Left lung (tissue), 10 donors: Measurements from ENCODE around the gene PRKCA. TPM values are rescaled to one million over a fixed set of nuclear protein-coding genes. Genes with fewer than 3 reads are reported as not detected.

Experiments
- ATAC-seq: fragments of 200-7000 bp; cut with Tn5 transposase; one replicate; pipeline ENCODE4 v1.9.1; 2020; ENCODE audit warnings: moderate library complexity
- DNase-seq, 4 donors: peaks; one replicate each; pipeline ENCODE4 v3.0.0-alpha.2; 2013 to 2020
- H3K27ac ChIP-seq, 2 donors: fragments of 200-600 bp; sonication (generic) in 1 of 2; one replicate each; pipeline versions ENCODE4 v1.5.0 to v1.8.0; 2020 to 2021
- H3K27me3 ChIP-seq, 2 donors: fragments of 200-600 bp; sonication (generic) in 1 of 2; one replicate each; pipeline versions ENCODE4 v1.5.0 to v1.8.0; 2020 to 2021
- H3K36me3 ChIP-seq, 2 donors: fragments of 200-600 bp; sonication (generic) in 1 of 2; one replicate each; pipeline versions ENCODE4 v1.5.0 to v1.8.0; 2020 to 2021
- H3K4me1 ChIP-seq, 2 donors: fragments of 200-600 bp; one replicate each; pipeline ENCODE4 v1.8.0; 2021
- H3K4me3 ChIP-seq, 2 donors: fragments of 200-600 bp; sonication (generic) in 1 of 2; one replicate each; pipeline versions ENCODE4 v1.5.0 to v1.8.0; 2020 to 2021; ENCODE audit warnings: mild to moderate bottlenecking in 1 of 2
- H3K9me3 ChIP-seq, 2 donors: fragments of 200-600 bp; sonication (generic) in 1 of 2; one replicate each; pipeline versions ENCODE4 v1.5.0 to v1.8.0; 2020 to 2021
- CTCF ChIP-seq, 2 donors: fragments of 200-600 bp; sonication (generic) in 1 of 2; IDR thresholded peaks; one replicate each; pipeline versions ENCODE4 v1.5.0 to v1.8.0; 2021; ENCODE audit warnings: antibody characterized with exemption in 2 of 2
- intact Hi-C, 2 donors: fragments of 100-400 bp; cut with DNase I; formaldehyde crosslinking; loops; one replicate each; pipeline versions ENCODE4 v1.11.2 to v1.14.2; 2022
- polyA plus RNA-seq, 6 donors: library from polyadenylated mRNA; unstranded; fragments of 120-200 nt; gene quantifications; one replicate each; pipeline ENCODE4 v1.2.1, GENCODE V29; 2013; ENCODE audit not compliant: insufficient read length in 6 of 6
- total RNA-seq, 2 donors: library from RNA; stranded (reverse); fragmentation: NEBNext Ultra II Directional; extraction: Animal tissue kit (Norgen Biotek cat#: 25700); gene quantifications; one replicate each; pipeline ENCODE4 v1.2.1, GENCODE V29; 2021
- donor health status: DM: no; HTN: yes; CAD: no.
- donor health status: DM: no; HTN: no; CAD: no.

The PRKCA gene
- total and polyA plus RNA-seq, 8 donors = 16.4 to 30.4 (median 17.5) TPM

- Histone ChIP-seq H3K9me3 (no peaks in the 10 kb centered on the region), H3K27me3 (no peaks in the 10 kb centered on the region), H3K27ac (no peak overlapping the region), H3K36me3 (no peaks in the 10 kb centered on the region), H3K4me3 (no peak overlapping the region), H3K4me1 (peaks cover 0 to 6% of the 10 kb centered on the region in 2 donors)
- DNase-seq (no peak), ATAC-seq (no peak)
- intact Hi-C loops = no loop called here
- TF ChIP-seq CTCF (IDR thresholded peaks at IDR 0.05) = no peak
Measured at GRCh38 chr17:66277191-66277590, 25.2 kb upstream of the PRKCA start.

- H3K36me3 ChIP-seq = no peaks in the 10 kb centered on the region
- H3K27ac ChIP-seq = no peak overlapping the region
- H3K4me1 ChIP-seq = no peaks in the 10 kb centered on the region
- intact Hi-C loops = no loop called here
- no peaks in the 10 kb centered on the region for H3K9me3 ChIP-seq
- no peak for TF ChIP-seq CTCF (IDR thresholded peaks at IDR 0.05)
- DNase-seq (no peak), ATAC-seq (no peak)
- no peaks in the 10 kb centered on the region for H3K27me3 ChIP-seq
- no peak overlapping the region for H3K4me3 ChIP-seq
Measured at GRCh38 chr17:66281661-66282369, 20.6 kb upstream of the PRKCA start.

GRCh38 chr17:66283296-66283934 lies 19.0 kb upstream of the PRKCA start:
- ATAC-seq = no peak
- H3K36me3 ChIP-seq = no peaks in the 10 kb centered on the region
- H3K4me1 ChIP-seq = no peaks in the 10 kb centered on the region
- no peak overlapping the region for H3K27ac ChIP-seq
- TF ChIP-seq CTCF (IDR thresholded peaks at IDR 0.05) = no peak
- no peak for DNase-seq
- H3K4me3 ChIP-seq = no peak overlapping the region
- H3K9me3 ChIP-seq = no peaks in the 10 kb centered on the region
- no peaks in the 10 kb centered on the region for H3K27me3 ChIP-seq
- intact Hi-C loops = no loop called here

- Histone ChIP-seq H3K27me3 (no peaks in the 10 kb centered on the region), H3K4me3 (no peak overlapping the region), H3K27ac (no peak overlapping the region), H3K4me1 (no peaks in the 10 kb centered on the region), H3K9me3 (no peaks in the 10 kb centered on the region), H3K36me3 (no peaks in the 10 kb centered on the region)
- ATAC-seq (no peak), DNase-seq (no peak)
- intact Hi-C loops = no loop called here
- TF ChIP-seq CTCF (IDR thresholded peaks at IDR 0.05) = no peak
Measured at GRCh38 chr17:66283971-66284370, 18.4 kb upstream of the PRKCA start.

- Histone ChIP-seq H3K9me3 (no peaks in the 10 kb centered on the region), H3K27ac (no peak overlapping the region), H3K4me3 (no peak overlapping the region), H3K27me3 (no peaks in the 10 kb centered on the region), H3K4me1 (no peaks in the 10 kb centered on the region), H3K36me3 (no peaks in the 10 kb centered on the region)
- TF ChIP-seq CTCF (IDR thresholded peaks at IDR 0.05) = no peak
- ATAC-seq (no peak), DNase-seq (no peak)
- intact Hi-C loops = no loop called here
Measured at GRCh38 chr17:66285149-66285548, 17.3 kb upstream of the PRKCA start.
